HG03460 (cell line): ENCODE data around the gene SPECC1.
"Not testable (repeated sequence)": the region's sequence is repeated elsewhere in the genome, so short reads cannot be mapped to it uniquely, and the experiment has no call there.

ENCODE experiments used
- ATAC-seq: cut with Tn5 transposase; IDR thresholded peaks from one replicate; pipeline ENCODE4 v1.9.1; 2021; ENCODE audit not compliant: unreplicated experiment

Gene SPECC1

DNA sequence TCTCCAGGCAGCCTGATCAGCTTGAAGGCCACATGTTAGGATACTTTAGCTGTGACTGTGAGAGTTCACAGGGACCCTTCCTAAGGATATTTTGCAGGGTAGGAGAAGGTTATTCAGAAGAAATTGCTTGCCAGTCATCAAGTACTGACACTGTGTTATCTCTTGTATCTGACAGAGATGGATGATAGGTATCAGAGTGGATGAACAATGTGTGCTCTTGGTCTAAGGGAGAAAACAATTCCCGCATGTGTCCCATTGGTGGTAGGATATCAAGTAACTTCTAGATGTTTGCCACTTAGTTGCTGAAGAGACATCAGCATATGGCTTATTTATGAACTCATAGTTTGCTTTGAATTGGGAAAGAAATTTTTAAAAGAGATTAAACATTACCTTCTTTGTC, 219.3 kb downstream of the SPECC1 start:
- ATAC-seq, result no peak

GRCh38 chr17:20228860-20229259, 219.7 kb downstream of the SPECC1 start:
- ATAC-seq, result no peak

DNA sequence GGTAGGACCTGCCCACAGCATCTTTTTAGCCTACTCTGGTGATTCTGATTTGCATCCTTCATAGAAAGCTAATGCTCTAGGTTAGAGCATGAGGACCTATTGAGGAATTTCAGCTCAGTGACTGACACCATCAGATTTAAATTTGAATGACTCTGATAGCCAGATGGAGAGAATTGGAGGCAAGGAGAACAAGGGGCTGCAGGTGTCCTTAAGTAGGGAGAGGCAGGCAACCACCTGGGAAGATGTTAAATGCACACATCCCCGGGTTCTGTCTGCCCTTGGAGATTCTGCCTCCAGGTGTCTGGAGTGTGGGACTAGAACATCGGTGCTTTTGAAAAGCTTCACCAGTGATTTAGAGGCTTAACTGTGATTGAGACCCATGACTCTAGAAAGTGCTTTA, 221.8 kb downstream of the SPECC1 start:
- no peak for ATAC-seq

GRCh38 chr17:20232611-20233010, 223.5 kb downstream of the SPECC1 start:
- no peak for ATAC-seq

DNA sequence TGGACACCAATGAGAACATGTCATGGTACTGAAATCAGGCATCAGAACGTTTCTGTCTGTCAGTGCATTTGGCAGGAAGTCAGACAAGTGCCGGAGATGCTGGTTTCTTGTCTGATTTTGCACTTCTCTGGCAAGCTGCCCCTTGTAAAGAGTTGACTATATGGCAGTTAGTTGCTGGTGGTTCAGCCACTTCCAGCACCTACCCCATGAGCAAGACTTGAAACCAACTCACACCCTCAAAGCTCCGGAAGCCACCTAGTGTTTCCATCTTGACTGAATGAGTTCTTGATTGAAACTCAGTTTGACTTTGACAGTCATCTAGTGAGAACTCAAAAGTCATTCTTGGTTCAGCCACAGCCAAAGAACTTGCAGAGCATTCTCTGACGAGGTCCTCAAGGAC, 225.1 kb downstream of the SPECC1 start:
- ATAC-seq, result no peak

DNA sequence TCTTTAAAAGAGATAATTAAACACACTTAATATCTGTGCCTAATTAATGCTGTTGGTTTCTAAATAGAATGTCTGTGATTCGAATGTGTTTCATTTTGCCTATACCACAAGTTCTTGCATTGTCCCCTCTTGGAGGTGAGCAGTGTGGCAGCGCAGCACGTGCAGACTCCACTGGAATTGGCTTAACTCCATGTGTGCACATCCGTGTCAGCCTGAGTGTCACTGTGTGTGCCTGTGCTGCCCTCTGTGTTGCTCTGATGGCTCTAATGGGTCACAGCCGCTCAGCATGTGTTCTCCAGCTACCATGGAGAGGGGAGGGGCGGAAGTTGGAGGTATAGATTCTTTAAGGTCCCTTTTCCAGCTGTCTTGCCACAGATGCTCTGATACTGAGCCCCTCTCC, 226.6 kb downstream of the SPECC1 start:
- ATAC-seq, result no peak

DNA sequence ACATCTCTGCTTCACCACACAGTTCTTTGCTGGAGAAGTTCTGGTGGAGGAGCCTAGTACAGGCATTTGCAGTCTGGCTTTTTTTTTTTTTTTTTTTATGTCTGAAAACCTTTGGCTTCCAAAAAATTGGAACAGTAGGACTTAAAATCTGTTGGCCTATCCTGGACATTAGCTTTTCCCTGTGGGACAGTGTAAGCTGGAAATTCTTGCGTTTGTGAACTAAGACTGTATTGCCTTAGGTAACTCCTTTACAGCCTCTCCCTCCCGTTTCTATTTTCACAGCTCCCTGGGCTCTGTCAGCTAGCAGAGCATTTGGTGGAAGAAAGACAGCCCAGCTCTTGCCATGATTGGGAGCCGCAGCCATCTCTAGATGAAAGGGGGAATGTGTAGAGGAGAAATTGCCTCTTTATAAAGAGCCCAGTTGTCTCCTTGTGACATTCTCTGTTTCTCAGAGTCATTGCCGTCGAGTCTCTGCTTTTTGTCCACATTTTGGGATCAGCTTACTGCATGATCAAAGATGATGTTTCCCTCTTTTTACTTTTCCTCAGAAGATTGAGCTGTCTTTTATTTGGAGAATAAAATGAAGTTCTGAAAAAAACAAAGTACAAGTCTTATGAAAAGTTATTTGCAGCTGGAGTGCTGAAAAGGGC, 227.5 kb downstream of the SPECC1 start:
- ATAC-seq, result no peak

DNA sequence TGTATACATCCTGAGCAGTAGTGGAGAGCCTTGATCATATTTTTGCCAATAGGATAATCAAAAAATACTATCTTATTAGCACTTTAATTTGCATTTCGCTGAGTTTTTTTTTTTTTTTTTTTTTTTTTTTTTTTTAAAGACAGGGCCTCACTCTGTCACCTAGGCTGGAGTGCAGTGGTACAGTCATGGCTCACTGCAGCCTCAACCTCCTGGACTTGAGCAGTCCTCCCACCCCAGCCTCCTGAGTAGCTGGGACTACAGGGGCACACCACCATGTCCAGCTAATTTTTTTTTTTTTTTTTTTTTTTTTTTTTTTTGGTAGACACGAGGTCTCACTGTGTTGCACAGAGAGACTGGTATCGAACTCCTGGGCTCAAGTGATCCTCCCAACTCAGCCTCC, 230.6 kb downstream of the SPECC1 start:
- not testable (repeated sequence) for ATAC-seq

DNA sequence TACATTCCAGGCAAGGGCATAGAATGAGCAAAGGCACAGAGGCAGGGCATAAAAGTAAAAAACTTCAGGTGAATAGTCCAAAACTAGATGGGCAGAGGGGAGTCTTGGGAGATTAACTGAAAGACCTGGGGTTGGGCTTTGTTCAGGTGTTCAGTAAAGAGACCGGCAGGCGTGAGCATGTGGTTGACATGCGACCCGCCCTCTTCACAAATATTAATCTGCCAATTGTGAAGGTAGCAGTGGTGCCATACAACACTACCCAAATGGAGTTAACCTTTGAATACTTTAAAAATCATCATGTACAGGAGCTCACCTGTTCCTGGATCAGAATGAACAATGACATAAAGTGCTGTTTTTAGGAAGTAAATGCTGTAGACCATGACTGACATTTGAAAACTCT, 232.7 kb downstream of the SPECC1 start:
- no peak for ATAC-seq

DNA sequence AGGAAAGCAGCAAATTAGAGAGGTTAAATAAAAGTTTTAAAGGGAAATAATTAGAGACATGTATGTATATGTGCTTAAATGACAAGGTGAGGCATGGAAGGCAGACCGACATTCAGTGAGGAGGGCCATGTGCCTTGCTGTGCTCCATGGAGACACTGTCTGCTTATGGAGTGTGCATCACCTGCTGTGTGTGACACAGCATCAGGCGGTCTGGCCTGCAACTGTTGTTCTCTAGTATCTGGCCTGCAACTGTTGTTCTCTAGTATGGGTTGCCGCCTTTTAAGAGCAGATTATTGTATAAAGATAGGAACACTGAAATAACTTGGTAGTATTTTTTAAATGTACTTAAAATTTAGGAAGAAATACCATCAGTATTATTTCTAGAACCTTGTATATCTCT, 233.1 kb downstream of the SPECC1 start:
- ATAC-seq, result no peak

- no peak for ATAC-seq
These were observed 234.4 kb downstream of the SPECC1 start for GRCh38 chr17:20243524-20243923.

GRCh38 chr17:20244671-20245070, 235.5 kb downstream of the SPECC1 start:
- no peak for ATAC-seq

GRCh38 chr17:20246692-20247091, 237.5 kb downstream of the SPECC1 start:
- ATAC-seq, result no peak

GRCh38 chr17:20253323-20253722, 244.2 kb downstream of the SPECC1 start:
- no peak for ATAC-seq

GRCh38 chr17:20254541-20254940, 245.4 kb downstream of the SPECC1 start:
- no peak for ATAC-seq

DNA sequence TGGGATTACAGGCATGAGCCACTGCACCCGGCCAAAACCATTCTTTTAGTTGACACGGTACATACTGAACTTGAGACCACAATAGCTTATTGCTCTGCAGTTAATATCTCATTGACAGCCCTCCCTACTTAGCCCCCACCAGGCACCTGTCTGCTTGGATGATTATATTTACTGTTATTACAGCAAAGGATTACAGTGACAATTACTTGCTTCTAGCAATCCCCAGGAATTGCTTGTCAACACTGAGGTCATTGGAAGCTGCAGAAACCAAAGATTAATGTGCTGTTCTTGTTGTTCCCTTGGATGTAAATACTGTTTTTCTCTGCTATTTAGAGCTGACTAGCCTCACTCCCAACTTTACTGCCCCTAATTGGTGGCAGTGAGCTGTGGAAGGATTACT, 247.0 kb downstream of the SPECC1 start:
- ATAC-seq, result no peak

DNA sequence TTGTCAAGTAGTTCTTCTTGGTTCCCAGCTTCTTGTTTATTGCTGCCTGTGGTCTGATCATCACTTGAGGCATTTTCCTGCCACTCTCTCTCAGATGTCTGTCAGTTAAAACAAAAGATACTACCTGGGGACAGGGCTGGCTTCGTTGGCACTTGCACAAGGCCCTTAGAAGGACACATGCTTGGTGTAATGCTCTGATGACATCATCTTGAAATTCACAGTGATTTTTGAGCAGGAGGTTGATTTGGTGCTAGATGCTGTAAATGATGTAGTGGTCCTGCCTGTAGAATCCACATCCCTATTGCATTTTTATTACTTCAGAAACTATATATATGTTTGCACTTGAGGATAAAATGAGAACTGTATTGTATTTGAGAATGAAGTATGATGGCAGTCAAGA, 247.8 kb downstream of the SPECC1 start:
- ATAC-seq, result no peak

GRCh38 chr17:20257798-20258197, 248.6 kb downstream of the SPECC1 start:
- ATAC-seq, result no peak

GRCh38 chr17:20259668-20260067, 250.5 kb downstream of the SPECC1 start:
- ATAC-seq, result no peak

DNA sequence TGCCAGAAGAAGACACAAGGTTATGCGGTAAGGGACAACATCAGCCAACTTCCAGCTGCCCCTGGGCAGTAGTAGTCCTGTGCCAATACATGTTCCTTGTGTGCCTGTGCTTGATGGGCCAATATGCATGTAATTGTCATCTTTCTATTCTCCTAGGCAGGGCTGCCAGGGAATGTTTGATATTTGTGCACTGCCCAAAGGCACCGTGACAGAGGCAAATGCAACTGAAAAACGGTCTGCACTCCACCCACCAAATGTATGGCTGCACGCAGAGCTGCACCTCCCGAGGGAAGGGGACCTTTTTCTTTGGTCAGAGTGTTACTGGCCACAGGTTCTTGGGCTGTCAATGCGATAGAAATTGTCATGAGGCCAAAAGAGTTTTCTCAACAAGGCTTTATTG, 251.1 kb downstream of the SPECC1 start:
- ATAC-seq, result no peak

- ATAC-seq, result no peak
These were observed 253.3 kb downstream of the SPECC1 start for GRCh38 chr17:20262226-20263114.

DNA sequence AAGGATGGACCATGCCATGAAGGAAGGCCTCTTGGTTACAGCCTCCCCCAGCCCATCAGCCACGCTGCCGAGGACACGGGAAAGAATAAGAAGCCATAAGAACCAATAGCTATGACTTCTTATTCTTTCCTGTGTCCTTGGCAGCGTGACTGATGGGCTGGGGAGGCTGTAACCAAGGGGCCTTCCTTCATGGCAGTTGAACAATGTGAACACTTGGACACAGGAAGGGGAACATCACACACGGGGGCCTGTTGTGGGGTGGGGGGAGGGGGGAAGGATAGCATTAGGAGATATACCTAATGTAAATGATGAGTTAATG, 253.9 kb downstream of the SPECC1 start:
- ATAC-seq, result not testable (repeated sequence)

- ATAC-seq, result no peak
These were observed 254.4 kb downstream of the SPECC1 start for GRCh38 chr17:20263595-20263994.
